ENCODE results near the gene SBK2. TPM values are rescaled to one million over a fixed set of nuclear protein-coding genes. Genes with fewer than 3 reads are reported as not detected.

SBK2 gene
- total and polyA plus RNA-seq, 8 donors, result not detected

DNA sequence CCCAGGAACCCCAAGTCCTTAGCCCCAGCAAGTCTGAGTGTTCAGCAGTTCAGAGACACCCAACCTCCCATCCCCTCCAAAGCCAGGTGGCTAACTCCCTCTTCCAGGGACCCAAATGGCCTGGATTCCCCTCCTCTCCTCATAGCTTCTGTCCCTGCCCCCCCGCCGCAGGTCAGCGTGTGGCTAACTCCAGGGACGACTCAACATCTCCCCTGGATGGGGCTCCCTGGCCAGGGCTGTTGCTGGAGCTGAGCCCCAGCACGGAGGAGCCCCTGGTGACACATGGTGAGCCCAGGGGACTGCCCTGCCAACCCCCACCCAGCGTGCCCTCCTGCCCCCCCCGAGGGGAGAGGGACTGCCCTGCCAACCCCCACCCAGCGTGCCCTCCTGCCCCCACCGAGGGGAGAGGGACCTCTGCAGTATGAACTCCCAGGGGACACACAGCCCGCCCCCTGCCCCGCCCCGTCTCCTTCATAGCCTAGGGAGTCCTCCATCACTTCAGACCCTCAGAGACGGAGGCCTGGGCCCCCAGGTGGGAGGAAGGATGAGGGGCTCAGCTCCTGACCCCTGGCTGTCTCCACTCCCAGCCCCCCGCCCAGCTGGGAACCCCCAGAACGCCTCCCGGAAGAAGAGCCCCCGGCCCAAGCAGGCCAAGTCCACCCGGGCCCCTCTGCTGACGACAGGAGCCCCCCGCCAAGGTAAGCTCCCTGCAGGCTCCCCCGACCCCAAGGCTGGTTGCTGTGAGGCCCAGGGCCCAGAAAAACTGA, 47.0 kb downstream of the SBK2 start:
- H3K9me3 ChIP-seq, result no peaks in the 10 kb centered on the region
- peaks cover 29 to 90% (median 63%) of the 10 kb centered on the region in 4 donors for H3K4me1 ChIP-seq
- peak overlapping the region in 3 of 5 donors; percentile 85 to 96 (median 85) for H3K27ac ChIP-seq
- H3K27me3 ChIP-seq, result peaks cover 0 to 75% (median 19%) of the 10 kb centered on the region in 3 donors
- no peak for DNase-seq
- no peaks in the 10 kb centered on the region for H3K36me3 ChIP-seq
- intact Hi-C loops (cut with DNase I; ENCODE audit: low total_unique reads), result loop anchor here (10.0 kb wide), 2 partner anchors 205 to 345 kb away; partner anchors contain the start of genes BRSK1, HSPBP1 and TNNT1
- TF ChIP-seq POLR2AphosphoS5 (IDR thresholded peaks at IDR 0.05) (no peak), EP300 (IDR thresholded peaks at IDR 0.05) (no peak), POLR2A (IDR thresholded peaks at IDR 0.05) (no peak), CTCF (IDR thresholded peaks at IDR 0.05) (no peak)
- peak overlapping the region in 1 of 4 donors; percentile 33 for H3K4me3 ChIP-seq
- 53 to 71% (median 66%) methylated on average over 9 to 21 of the region's 21 CpGs for WGBS, 5 donors

- intact Hi-C loops (cut with DNase I; ENCODE audit: low total_unique reads), result no loop called here
- Histone ChIP-seq H3K4me3 (peak overlapping the region in 1 of 4 donors; percentile 33), H3K4me1 (peaks cover 37 to 96% (median 70%) of the 10 kb centered on the region in 4 donors), H3K36me3 (peaks cover 0 to under 1% (median 0%) of the 10 kb centered on the region in 4 donors), H3K27ac (peak overlapping the region in 4 of 5 donors; percentile 55 to 96 (median 85)), H3K27me3 (peaks cover 0 to 75% (median 15%) of the 10 kb centered on the region in 3 donors), H3K9me3 (no peaks in the 10 kb centered on the region)
- TF ChIP-seq CTCF (IDR thresholded peaks at IDR 0.05) (no peak), POLR2AphosphoS5 (IDR thresholded peaks at IDR 0.05) (no peak), POLR2A (IDR thresholded peaks at IDR 0.05) (no peak), EP300 (IDR thresholded peaks at IDR 0.05) (no peak)
- 45 to 68% (median 57%) methylated on average over 18 to 36 of the region's 36 CpGs for WGBS, 5 donors
- peak in 1 of 2 donors; percentile 41 for DNase-seq
Observed at GRCh38 chr19:55488986-55489710, 47.8 kb downstream of the SBK2 start.

DNA sequence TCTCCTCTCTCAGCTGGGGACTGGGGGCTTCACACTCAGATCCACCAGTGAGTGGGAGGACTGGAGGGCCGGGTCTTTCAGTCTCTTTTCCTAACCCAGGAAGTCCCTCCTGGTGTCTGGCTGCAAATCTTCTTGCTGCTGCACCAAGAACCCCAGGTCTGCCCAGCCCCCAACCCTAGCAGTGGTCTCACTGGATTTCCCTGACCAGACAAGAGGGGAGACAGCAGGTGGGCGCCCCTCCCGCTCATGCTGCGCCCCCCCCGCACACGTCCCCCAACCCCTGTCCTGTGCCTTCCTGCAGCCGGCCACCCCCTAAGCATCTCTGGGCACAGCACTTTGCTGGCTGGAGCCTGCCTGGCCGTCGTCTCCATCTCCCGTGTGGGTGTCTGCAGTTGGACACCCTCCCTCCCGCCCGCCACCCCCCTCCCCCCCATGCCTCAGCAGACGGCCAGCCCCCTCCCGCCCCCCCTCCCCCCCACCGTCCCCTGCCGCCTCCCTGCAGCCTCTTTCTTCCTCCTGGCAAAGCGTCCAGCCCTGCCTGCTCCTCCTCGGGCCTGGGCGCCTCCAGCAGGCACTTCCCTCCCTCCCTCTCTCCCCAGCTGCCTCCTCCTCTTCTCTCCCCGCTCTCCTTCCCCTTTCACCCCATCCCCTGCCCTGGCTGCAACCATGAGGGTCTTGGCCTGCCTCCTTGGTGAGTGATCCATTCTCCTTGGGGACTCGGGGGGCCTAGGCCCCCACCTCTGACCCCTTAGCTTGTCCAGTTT, 48.8 kb downstream of the SBK2 start, which contains the start of gene SSC5D:
SSC5D (plus strand) TSS at position 513 of the 764 bp plus-strand sequence; CDS start at position 667, 154 bp downstream.
- H3K4me3 ChIP-seq, result peak within 1 kb of the TSS in 3 of 4 donors; percentile 16 to 33 (median 18)

More for the DNA sequence above, 48.8 kb downstream of the SBK2 start, which contains the start of gene SSC5D:
- Histone ChIP-seq H3K9me3 (no peaks in the 10 kb centered on the region), H3K36me3 (peaks cover 4 to 11% (median 7%) of the 10 kb centered on the region in 4 donors), H3K4me1 (peaks cover 41 to 93% (median 71%) of the 10 kb centered on the region in 4 donors), H3K27ac (peak within 1 kb of the TSS; percentile 48 to 96 (median 85)), H3K27me3 (peaks cover 0 to 67% (median 10%) of the 10 kb centered on the region in 3 donors)
- peak in 1 of 2 donors; percentile 79 for DNase-seq
- intact Hi-C loops (cut with DNase I; ENCODE audit: low total_unique reads), result no loop called here
- 13 to 17% (median 14%) methylated on average over 4 to 21 of the region's 21 CpGs for WGBS, 5 donors
- no peak for TF ChIP-seq CTCF (IDR thresholded peaks at IDR 0.05)
- TF ChIP-seq EP300 (IDR thresholded peaks at IDR 0.05), result no peak
